Small intestine (tissue), 7 donors: ENCODE data around the gene UVRAG. TPM values are rescaled to one million over a fixed set of nuclear protein-coding genes. Genes with fewer than 3 reads are reported as not detected.
"Not testable (repeated sequence)": the region's sequence is repeated elsewhere in the genome, so short reads cannot be mapped to it uniquely, and the experiment has no call there.

ENCODE experiments used
- DNase-seq, 2 donors: peaks; one replicate each; pipeline versions ENCODE4 v3.0.0 to v3.0.0-alpha.2; 2013
- FAIRE-seq: peaks from 2 replicates; lab custom pipeline; 2012; peaks lifted over from hg19 to GRCh38; lab: Jason Lieb, UNC
- H3K27ac ChIP-seq, 3 donors: one replicate each; pipeline ENCODE4 v1.5.1; 2013; ENCODE audit warnings: low read length in 2 of 3, mild to moderate bottlenecking in 2 of 3, control low read depth in 1 of 3, inconsistent platforms in 1 of 3, low read depth in 1 of 3, moderate library complexity in 1 of 3
- H3K27me3 ChIP-seq, 3 donors: one replicate each; pipeline ENCODE4 v1.6.1; 2013; ENCODE audit warnings: low read length in 3 of 3, inconsistent platforms in 1 of 3; ENCODE audit not compliant: control insufficient read depth in 3 of 3, insufficient read depth in 3 of 3
- H3K36me3 ChIP-seq, 3 donors: one replicate each; pipeline ENCODE4 v1.6.1; 2013; ENCODE audit warnings: low read length in 3 of 3, inconsistent platforms in 1 of 3, low read depth in 1 of 3, mild to moderate bottlenecking in 1 of 3, moderate library complexity in 1 of 3; ENCODE audit not compliant: control insufficient read depth in 3 of 3, insufficient read depth in 2 of 3
- H3K4me1 ChIP-seq, 3 donors: one replicate each; pipeline ENCODE4 v1.6.1; 2013; ENCODE audit warnings: low read length in 2 of 3, inconsistent platforms in 1 of 3, low read depth in 1 of 3, mild to moderate bottlenecking in 1 of 3, moderate library complexity in 1 of 3; ENCODE audit not compliant: control insufficient read depth in 3 of 3, insufficient read depth in 2 of 3
- H3K4me3 ChIP-seq, 3 donors: one replicate each; pipeline ENCODE4 v1.5.1; 2013; ENCODE audit warnings: low read length in 3 of 3, control low read depth in 1 of 3, inconsistent platforms in 1 of 3, low read depth in 1 of 3, mild to moderate bottlenecking in 1 of 3, moderate library complexity in 1 of 3
- H3K9me3 ChIP-seq, 2 donors: one replicate each; pipeline ENCODE4 v1.6.1; 2013; ENCODE audit warnings: low read depth in 1 of 2, low read length in 1 of 2; ENCODE audit not compliant: control insufficient read depth in 2 of 2, insufficient read depth in 1 of 2
- WGBS, 3 donors: extraction: QIAGEN DNeasy Blood & Tissue Kit; methylation state at CpG; one replicate each; pipeline ENCODE4 v1.1.7; 2013; 5-methylcytosine and 5-hydroxymethylcytosine counted together
- polyA plus RNA-seq, 4 donors: library from polyadenylated mRNA; stranded (reverse) in 3 of 4; unstranded in 1 of 4; fragments of 200-250 nt in 3 of 4; fragments of 120-200 nt in 1 of 4; gene quantifications; one replicate each; pipeline versions ENCODE4 v1.2.1 to v1.2.3, GENCODE V29; 2013
- donor health status: healthy with polysubstance abuse.
- donor health status: control.
- donor health status: control.
- donor health status: Bipolar disorder and iron deficiency.
- donor health status: healthy.

UVRAG gene
- polyA plus RNA-seq, 4 donors: 5.4 to 13.2 (median 7.1) TPM

GRCh38 chr11:76067099-76067498 lies 252.1 kb downstream of the UVRAG start:
- 87 to 100% (median 95%) methylated on average over 2 of the region's 2 CpGs for WGBS, 3 donors
- no peak for FAIRE-seq
- H3K4me3 ChIP-seq: no peak overlapping the region
- H3K4me1 ChIP-seq: peaks cover 0 to 6% (median 0%) of the 10 kb centered on the region in 3 donors
- no peak overlapping the region for H3K27ac ChIP-seq
- no peaks in the 10 kb centered on the region for H3K27me3 ChIP-seq
- H3K9me3 ChIP-seq: no peaks in the 10 kb centered on the region
- H3K36me3 ChIP-seq: peaks cover 0 to 7% (median 5%) of the 10 kb centered on the region in 3 donors
- no peak for DNase-seq

DNA sequence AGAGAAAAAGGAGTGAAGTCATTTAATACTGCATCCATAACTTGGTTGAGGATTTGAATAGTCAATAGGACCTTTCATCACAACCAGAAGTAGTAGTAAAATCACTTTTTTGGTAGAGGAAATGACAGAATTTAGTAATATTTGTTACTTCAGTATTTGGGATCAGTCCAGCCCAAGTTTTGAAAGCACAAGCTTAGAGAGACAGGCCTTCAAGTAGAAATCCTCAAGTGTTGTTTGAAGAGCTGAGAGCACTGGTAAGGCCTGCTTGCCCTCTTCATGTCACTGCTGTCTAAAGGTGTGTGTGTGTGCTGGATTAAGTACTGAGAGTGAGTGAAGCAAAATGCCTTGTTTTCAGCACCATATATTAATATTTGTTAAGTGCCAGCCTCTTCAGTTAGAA lies 254.0 kb downstream of the UVRAG start:
- peaks cover 0 to 7% (median 5%) of the 10 kb centered on the region in 3 donors for H3K36me3 ChIP-seq
- FAIRE-seq (no peak), DNase-seq (no peak)
- H3K27me3 ChIP-seq: no peaks in the 10 kb centered on the region
- H3K4me1 ChIP-seq: peaks cover 0 to 6% (median 0%) of the 10 kb centered on the region in 3 donors
- no peak overlapping the region for H3K4me3 ChIP-seq
- H3K27ac ChIP-seq: no peak overlapping the region
- no peaks in the 10 kb centered on the region for H3K9me3 ChIP-seq

DNA sequence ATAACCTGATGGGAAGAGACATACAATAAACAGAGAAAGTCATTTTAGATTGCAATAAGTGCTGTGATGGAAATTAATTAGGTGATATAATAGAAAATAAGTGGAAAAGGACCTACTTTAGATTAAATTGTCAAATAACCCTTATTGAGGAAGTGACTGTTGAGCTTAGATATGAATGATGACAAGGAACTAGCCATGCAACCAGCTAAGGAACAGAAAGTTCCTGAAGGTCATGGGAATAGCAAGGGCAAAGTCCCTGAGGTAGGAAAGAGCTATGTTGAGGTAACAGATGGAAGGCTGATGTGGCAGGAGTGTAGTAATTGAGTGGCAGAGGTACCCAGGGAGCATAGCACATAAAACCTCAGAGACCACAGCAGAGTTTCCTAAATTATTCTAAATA lies 256.1 kb downstream of the UVRAG start:
- FAIRE-seq: no peak

DNA sequence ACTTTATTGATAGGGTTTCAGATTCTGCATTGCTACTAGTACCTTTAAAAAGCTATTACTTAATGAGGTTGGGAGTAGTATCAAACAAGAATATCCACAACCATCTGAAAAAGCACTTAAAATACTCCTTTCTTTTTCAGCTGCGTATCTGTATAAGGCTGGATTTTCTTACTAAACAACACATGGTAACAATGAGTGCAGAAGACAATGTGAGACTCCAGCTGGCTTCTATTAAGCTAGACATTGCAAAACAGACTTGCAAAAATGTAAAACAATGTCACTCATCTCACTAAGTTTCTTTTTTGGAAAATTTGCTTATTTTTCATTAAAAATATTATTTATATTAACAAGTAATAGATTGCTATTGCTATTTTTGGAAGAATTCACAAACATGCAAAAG lies 258.7 kb downstream of the UVRAG start:
- Histone ChIP-seq H3K9me3 (no peaks in the 10 kb centered on the region), H3K27me3 (no peaks in the 10 kb centered on the region), H3K4me3 (no peak overlapping the region), H3K27ac (no peak overlapping the region), H3K4me1 (peaks cover 0 to 11% (median 0%) of the 10 kb centered on the region in 3 donors), H3K36me3 (peaks cover 0 to 2% (median 0%) of the 10 kb centered on the region in 3 donors)
- DNase-seq: no peak
- 78 to 100% (median 87%) methylated on average over 1 of the region's 1 CpG for WGBS, 3 donors
- no peak for FAIRE-seq

More for the DNA sequence above, 256.1 kb downstream of the UVRAG start:
- DNase-seq: peak; percentile 31 to 90
- Histone ChIP-seq H3K36me3 (peaks cover 0 to 7% (median 2%) of the 10 kb centered on the region in 3 donors), H3K27ac (no peak overlapping the region), H3K27me3 (no peaks in the 10 kb centered on the region), H3K4me1 (peaks cover 0 to 11% (median 0%) of the 10 kb centered on the region in 3 donors), H3K4me3 (no peak overlapping the region), H3K9me3 (no peaks in the 10 kb centered on the region)

DNA sequence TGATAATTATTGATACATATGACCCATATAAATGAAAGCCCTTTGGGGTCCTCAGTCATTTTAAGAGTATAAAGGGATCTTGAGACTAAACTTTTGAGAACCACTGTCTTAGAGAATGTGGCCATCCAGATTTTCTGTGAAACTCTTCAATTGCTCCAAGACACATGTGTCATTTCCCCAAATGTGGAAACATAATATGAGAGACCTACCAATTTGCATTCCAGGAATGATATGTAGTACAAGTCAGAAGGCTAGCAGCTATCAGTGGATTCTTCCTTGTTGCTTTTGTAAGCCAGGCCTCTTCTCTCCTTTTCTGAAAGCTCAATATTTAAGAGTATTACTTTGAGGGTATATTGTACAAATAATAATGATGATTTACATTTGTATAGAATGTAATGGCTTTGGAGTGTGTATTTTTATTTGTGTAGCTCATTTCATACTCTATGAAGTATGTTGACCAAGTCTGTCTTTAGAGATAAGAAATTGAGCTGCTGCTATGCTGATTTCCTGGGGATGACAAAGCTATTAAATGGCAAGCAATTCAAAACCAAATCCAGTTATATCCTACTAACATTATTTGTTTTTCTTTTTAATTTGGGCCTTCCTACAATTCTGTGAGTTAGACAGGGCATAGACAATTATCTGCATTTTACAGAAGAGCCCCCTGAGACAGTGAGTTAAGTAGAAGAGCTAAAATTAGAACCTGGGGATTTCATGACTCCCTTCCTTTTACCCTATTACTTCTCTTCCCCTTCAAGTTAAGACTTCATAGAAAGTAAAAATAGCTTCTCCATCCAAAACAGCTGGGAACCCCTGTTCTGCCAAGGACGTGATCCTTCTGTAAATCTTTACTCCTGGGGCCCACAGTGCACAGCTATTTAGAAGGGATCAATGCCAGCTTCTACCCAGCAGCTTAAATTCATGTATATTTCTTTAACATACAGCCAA lies 259.4 kb downstream of the UVRAG start:
- no peaks in the 10 kb centered on the region for H3K27me3 ChIP-seq
- no peak for DNase-seq
- 59 to 75% (median 63%) methylated on average over 1 of the region's 1 CpG for WGBS, 3 donors
- no peak overlapping the region for H3K4me3 ChIP-seq
- H3K4me1 ChIP-seq: peaks cover 0 to 11% (median 0%) of the 10 kb centered on the region in 3 donors
- H3K36me3 ChIP-seq: no peaks in the 10 kb centered on the region
- no peak for FAIRE-seq
- H3K9me3 ChIP-seq: no peaks in the 10 kb centered on the region
- no peak overlapping the region for H3K27ac ChIP-seq

- Histone ChIP-seq H3K27ac (no peak overlapping the region), H3K4me3 (no peak overlapping the region), H3K36me3 (no peaks in the 10 kb centered on the region), H3K4me1 (peaks cover 0 to 11% (median 0%) of the 10 kb centered on the region in 3 donors), H3K9me3 (no peaks in the 10 kb centered on the region), H3K27me3 (no peaks in the 10 kb centered on the region)
- DNase-seq: no peak
- no peak for FAIRE-seq
- WGBS, 3 donors: 86 to 92% (median 91%) methylated on average over 2 of the region's 2 CpGs
Observed at GRCh38 chr11:76075716-76076115, 260.7 kb downstream of the UVRAG start.

DNA sequence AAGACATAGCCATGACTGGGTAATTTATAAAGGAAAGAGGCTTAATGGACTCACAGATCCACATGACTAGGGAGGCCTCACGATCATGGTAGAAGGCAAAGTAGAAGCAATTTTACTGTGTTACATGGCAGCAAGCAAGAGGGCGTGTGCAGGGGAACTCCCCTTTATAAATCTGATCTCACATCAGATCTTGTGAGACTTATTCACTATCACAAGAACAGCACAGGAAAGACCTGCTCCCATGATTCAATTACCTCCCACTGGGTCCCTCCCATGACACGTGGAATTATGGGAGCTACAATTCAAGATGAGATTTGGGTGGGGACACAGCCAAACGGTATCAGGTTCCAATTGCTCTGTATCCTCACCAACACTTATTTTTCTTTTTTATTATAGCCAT lies 261.2 kb downstream of the UVRAG start:
- H3K4me1 ChIP-seq, FAIRE-seq, H3K27ac ChIP-seq, H3K36me3 ChIP-seq, DNase-seq, H3K27me3 ChIP-seq, H3K9me3 ChIP-seq, H3K4me3 ChIP-seq: not testable (repeated sequence)
- WGBS, 3 donors: 89 to 95% (median 90%) methylated on average over 4 of the region's 4 CpGs

- no peak overlapping the region for H3K27ac ChIP-seq
- 50 to 85% (median 60%) methylated on average over 1 of the region's 1 CpG for WGBS, 3 donors
- no peak overlapping the region for H3K4me3 ChIP-seq
- FAIRE-seq: no peak
- H3K27me3 ChIP-seq: no peaks in the 10 kb centered on the region
- peak in 1 of 2 donors; percentile 66 for DNase-seq
- H3K4me1 ChIP-seq: peaks cover 0 to 5% (median 0%) of the 10 kb centered on the region in 3 donors
- H3K36me3 ChIP-seq: no peaks in the 10 kb centered on the region
- H3K9me3 ChIP-seq: no peaks in the 10 kb centered on the region
Observed at GRCh38 chr11:76076749-76077148, 261.7 kb downstream of the UVRAG start.
